NCI-H128 (cell line): Measurements from ENCODE around the gene RRM2.
"Not testable (repeated sequence)": the region's sequence is repeated elsewhere in the genome, so short reads cannot be mapped to it uniquely, and the experiment has no call there.

Experiments used
- DNase-seq: peaks from one replicate; lab custom pipeline; 2025; ENCODE audit not compliant: unreplicated experiment; lab: John Stamatoyannopoulos, UW

Gene RRM2

DNA sequence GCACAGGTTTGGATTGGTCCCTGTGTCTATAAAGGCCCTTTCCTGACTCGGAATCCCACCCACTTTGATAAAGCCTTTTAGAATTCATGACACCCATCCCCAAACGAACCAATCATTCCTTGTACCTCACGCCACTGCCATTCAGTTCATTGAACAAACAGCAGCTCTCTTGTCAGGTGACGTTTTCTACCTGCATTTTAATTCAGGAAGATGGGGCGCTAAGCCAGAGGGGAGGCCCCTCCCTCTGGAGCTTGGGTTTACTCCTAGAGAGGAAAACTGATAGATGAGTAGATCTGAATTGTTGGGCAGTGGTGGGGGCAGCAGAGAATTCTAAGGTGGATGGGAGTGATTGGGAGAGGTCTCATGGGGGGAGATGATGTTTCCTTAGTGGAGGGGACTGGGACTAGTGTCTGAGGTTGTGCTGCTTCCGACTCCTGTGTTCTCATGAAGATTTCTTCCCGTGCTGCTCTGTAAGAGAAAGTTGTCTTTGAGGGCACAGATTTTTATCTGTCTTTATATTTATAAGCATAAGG, 9.6 kb downstream of the RRM2 start:
- DNase-seq = no peak

DNA sequence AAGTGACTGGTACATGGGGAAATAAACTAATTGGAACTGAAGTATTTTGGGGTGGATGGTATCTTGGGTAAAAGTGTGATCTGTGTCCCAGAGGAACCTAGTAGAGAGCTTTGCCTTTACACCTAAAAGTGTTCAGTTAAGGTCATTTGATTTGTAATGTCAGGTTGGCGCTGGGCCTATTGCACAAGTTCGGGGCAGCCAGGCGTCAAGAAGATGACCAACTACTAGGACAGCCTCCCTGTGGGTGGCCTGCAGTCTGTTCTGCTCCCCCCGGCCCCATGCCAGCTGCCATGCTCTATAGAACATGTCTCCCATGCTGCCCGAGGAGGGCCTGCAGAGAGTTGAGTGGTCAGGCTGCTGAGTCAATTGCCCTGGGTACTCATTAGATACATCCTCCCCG, 10.1 kb downstream of the RRM2 start:
- no peak for DNase-seq

DNA sequence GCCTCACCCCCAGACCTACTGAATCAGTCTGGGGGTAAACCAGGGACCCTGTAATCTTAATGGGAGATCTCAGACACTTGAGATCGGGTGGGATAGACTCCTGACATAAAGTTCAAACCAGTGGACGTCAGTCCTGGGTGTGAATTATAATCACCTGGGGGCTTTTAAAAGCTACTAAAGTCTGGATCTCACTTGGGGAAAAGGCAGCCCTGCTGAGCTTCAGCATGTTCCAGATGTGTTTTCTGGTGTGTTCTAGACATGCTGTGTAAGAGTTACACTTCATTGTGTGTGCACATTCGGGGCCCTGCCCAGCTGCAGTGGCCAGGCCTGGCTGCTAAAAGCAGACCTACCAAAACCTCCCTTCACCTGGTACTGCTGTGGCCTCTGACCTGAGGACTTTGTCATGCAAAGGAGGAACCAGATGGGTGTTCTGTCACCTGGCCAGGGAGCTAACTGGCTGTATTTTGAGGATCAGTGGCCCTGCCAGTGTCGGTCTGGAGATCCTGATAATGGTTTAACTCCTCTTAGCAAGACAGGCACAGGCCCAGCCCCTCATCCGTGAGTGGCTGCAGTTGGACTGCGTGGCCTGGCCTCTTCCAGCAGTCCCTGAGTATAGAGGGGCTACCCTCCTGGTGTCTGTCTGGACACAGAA, 10.6 kb downstream of the RRM2 start:
- no peak for DNase-seq

DNA sequence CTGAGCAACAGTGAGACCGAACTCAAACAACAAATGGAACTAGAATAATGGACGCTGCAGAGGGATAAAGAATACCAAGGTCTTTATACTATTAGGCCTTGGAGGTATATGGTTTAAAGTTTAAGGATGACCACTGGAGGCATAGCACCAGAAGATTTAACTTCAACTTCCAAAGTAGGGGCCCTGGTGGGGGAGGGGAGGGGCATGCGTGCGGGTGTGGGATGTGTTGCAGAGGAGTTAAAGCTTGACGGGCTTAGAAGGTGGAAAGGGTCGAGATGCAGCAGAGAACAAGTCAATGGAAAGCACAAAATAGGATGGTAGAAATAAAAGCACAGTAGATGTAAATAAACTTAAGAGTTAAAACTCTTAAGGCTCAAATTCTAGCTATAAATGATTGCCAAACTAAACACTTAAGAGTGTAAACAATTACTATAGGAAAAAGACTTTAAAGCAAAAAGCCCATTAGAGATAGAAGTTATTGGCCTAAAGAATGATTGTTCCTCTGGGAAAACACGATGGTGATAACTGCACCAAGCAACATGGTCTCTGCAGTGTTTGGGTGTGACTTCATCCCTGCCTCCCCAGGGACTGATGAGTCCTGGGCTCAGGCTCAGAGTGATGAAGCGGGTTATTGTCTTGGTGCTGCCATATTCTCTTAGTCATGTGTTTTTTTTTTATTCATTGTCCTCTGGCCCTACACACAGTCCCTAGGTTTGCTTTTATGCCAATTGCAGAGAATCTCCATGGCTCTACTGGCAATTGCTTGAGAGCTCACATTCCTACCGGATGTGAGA, 13.0 kb downstream of the RRM2 start:
- DNase-seq = no peak

DNA sequence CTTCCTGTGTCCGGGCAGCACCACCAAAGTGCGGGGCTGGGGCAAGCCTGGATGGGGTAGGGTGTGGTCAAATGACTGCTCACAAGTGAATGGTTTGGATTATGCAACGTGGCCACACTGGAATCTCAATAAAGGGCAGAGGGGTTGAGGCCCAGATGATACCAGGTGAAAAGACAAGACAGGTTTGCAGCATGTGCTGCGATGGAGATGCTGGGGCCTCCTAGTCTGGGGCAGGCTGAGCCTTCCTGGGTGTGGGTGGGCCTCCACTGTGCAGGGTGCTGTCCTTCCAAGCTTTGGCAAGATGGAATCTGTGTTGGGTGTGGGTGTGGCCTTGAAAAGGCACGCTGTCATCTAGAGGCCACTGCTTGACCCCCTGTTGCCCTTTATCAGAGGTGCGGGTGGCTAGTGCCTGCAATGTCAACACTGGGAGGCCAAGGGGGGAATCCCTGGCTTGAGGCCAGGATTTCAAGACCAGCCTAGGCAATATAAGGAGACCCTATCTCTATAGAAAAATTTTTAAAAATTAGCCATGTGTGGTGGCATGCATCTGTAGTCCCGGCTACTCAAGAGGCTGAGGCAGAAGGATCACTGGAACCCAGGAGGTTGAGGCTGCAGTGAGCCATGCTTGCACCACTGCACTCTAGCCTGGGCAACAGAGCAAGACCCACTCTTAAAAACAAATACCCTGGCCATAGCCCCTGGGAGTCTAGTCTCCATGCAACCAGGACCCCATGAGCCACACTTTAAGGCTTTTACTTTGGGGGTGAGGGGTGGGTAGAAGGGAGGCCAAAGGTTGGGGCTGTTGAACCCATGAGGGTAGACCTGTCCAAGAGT, 13.8 kb downstream of the RRM2 start:
- DNase-seq = no peak

DNA sequence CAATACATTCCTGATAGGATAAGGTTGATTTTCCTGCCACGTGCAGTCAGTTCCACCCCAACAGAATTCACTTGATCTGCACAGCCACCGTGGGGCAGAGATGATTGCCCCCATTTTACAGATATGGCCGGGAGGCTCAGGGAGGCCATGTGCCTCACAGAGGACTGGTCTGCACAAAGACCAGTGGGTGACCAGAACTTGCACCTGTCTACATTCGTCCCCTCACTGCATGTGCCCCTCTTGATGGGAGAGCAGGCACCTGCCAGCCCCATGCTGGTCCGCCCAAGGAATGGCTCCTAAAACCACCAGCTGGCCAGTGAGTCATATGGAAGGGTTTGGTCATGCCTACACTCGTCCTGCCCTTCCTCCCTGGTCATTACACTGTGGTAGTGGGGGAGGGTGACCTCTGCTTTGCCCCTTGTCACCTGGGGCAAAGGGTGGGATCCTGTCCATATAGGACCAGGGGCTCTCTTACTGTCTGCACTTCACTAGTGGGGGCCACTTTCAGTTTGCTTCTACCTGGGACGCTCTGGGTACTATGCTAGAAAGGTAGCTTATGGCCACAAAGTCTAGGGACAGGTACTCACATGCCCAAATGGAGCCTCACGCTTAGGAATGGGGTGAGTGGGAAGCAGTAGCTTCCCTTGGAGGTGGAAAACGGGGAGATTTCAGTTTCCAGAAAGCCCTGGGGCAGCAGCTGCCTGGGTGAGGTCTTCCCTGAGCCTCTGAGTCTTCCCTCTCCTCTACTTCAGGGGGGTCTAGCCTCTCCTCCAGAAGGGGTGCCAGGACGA, 14.7 kb downstream of the RRM2 start:
- no peak for DNase-seq

DNA sequence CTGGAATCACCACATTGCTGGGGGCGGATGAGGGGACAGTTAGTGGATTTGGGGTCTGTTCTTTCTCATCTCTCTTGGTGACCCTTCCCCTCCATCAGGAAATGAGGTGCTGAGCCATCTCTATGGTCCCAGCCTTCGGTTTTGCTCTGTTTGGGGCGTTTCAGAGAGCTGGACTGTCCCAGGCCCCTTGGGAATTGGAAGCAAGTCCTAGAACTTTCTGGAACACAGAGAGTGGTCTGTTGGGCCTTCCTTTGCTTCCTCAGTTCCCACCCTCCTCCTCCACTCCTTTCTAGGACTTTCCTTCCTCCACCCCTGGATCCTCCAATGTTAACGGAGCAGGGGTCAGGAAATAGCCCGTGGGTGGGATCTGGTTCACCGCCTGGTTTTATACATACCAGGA, 17.0 kb downstream of the RRM2 start:
- no peak for DNase-seq

DNA sequence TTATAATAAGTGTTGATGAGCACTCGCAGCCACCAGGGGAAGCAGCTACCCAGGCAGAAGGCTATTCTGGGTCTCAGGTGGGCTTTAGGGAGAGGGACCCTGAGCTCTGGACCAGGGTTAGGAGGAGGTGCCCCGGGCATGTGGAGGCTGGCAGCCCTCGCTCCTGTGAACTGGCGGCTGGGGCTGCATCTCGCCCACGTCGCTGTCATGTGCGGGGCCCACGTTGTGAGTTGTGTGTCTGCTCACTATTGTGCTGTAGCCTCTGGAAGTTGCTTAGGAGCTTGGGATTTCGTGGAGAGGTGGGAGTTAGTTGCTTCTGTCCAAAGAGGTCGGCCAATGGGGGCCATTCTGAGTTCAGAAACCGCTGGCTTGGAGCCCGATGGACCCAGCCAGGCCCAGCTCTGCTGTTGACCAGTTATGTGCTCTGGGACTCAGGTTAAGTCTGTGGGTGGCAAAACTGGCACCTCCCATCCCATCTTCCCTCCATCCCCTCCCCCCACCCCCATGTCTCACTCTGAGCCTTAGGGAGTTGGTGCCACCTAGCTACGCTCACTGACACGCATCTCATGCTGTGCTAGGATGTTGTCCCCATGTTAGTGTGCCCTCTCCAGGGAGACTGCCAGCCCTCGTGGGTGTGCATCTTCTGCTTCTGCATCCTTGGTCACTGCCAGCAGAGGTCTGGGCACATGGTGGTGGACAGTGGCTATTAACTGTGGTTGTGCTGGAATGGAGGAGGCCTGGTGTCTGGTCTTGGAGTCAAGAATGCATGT, 18.5 kb downstream of the RRM2 start:
- no peak for DNase-seq

DNA sequence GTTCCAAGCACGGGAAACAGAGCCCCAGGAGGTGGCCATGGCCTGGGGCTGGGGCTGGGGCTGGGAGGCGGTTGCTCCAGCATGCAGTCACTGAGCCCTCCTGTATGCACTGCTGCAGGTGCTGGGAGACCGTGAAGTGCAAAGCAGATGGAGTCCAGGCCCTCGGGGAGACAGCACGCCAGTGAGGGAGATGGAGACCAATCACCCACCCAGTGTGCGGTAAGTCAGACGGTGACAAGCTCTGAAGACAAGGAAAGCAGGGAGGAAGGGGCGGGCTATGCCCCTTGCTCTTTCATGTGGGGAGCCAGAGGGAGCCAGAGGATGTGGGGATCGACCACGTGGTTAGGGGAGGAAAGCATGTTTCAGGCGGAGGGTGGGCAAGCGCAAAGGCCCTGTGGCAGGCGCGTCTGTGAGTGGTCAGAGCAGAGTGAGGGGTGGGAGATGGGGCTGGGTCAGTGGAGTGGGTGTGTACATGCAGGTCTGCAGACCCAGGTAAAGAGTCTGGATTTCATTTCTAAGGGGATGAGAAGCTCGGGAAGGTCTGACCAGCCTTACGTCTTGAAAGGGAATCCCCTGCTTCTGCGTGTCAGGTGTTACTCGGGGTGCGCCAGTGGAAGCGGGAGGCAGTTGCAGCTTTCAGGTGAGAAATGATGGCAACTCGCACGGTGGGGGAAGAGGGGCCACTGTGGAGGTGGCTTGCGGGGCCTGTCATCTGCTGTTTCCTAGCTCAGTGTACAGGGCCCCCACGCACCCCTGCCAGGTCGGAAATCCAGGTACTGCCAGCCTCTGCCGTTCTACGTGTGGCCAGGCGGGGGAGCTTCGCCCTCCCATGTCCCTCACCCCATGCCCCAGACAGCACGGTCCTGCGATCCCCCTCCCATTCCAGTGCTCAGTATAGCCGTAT, 19.4 kb downstream of the RRM2 start:
- no peak for DNase-seq

DNA sequence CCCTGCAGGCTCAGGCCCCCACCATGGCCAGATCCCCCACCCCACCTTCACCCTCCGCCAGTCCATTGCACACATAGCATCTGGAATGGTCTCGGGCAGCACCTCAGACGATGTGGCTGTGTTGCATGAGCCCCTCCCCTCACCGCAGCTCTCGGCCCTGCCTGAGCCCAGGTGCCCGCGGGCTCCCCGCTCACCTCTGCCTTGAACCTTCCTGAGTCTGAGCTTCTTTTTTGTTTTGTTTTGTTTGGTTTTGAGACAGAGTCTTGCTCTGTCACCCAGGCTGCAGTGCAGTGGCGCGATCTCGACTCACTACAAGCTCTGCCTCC, 20.1 kb downstream of the RRM2 start:
- no peak for DNase-seq

DNA sequence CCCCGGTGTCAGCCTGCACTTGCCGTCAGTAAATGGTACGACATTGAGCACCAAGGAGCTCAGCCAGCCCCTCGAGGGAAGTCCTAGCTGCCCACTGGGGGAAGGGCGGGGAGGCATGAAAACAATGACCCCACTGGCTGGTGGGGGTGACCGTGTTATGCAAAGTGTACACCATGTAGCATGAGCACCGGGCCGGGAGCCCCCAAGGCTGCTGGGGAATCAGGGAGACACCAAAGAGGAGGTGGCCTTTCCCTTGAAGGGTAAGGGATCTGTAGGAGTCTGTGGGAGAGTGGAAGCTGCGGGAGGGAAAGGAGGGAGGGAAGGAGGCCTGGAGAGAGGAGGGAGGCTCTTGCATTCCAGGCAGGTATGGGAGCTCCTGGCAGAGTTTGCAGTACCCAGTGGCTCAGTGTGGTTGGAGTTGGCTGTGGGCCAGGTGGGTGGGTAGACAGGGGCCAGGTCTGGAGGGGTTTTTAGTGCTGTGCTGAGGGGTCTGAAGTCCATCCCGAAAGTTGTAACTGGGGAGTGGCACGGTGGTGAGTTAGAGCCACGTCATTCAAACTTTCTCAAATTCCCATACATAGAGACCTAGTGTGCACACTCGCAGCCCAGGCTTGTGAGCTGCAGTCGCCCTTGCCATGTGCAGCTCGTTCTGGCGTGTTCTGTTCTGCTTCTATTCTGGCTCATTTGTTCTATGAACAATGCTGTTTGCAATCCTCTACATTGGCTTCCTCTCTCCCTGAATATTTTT, 22.4 kb downstream of the RRM2 start:
- no peak for DNase-seq

DNA sequence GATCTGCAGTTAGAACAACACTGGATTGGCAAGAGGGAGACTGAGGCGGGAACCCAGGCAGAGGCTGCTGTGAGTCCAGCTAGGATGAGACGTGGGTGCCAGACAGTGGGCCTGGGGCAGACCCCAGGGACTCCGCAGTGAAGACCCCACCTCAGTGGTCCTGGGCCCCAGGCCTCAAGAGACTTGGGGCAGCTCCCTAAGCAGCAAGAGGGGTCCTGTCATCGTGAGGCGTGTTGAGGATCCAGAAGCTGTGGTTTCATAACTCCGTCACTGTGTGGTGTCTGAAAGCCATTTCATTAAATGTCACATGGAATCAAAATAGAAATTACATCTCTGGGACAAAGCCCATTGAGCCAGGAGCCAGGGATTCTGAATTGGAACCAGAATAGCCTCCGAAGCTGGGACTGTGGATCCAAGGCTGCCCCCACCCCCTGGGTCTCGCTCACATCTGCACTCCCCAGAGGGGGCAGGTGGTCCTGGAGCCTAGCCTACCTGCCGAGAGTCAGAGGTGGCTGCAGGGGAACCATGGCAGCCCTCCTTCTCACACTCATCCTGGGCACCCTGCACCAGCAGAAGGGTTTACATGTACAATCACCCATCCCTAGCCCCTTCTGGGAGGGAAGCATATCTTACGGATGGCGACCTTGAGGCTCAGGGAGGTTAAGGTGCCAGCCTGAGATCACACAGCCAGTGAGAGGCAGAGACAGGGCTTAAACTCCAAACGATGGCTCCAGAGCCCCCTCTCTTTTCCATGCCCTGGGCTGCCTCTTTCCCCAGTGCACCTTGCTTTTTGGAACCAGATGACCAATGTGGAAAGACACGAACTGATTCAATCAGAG, 23.2 kb downstream of the RRM2 start:
- DNase-seq = no peak

DNA sequence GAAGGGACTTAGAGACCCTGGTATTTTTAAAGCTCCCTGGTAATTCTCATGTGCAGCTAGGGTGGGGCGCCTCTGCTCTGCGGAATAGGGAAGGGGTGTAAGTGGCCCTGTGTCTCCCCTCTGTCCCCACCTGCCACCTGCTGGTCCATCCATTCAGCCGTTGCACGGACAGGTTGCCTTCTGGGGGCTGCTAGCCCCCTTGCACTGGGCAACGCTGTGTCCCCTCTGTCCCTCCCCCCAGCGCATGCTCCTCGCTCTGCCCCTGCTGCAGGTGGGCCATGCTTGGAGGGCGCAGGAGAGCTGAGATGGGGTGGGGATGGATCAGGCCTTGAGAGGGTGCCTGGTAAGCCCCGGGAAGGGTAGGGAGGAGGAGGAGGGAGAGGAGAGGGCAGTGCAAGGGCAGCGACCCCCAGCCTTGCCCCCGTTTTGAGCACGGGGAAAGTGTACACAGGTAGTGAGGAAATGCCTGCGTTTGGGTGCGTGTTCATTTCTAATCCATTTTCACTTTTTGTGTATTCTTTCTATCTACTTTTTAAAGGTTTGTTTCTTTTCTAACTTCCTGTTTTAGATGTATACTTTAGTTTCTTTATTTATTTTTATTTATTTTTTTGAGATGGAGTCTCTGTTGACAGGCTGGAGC, 23.9 kb downstream of the RRM2 start:
- DNase-seq = no peak

DNA sequence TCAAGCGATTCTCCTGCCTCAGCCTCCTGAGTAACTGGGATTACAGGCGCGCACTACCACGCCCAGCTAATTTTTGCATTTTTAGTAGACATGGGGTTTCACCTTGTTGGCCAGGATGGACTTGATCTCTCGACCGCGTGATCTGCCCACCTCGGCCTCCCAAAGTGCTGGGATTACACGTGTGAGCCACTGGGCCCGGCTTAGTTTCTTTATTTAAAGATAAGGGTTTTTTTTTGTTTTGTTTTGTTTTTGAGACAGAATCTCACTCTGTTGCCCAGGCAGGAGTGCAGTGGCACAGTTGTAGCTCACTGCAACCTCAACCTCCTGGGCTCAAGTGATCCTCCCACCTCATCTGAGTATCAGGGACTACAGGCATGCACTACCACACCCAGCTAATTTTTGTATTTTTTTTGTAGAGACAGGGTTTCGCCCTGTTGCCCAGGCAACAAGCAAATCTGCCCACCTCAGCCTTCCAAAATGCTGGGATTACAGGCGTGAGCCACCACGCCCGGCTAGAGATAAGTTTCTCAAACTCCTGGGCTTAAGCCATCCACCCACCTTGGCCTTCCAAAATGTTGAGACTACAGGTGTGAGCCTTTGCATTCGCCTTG, 24.6 kb downstream of the RRM2 start:
- not testable (repeated sequence) for DNase-seq

DNA sequence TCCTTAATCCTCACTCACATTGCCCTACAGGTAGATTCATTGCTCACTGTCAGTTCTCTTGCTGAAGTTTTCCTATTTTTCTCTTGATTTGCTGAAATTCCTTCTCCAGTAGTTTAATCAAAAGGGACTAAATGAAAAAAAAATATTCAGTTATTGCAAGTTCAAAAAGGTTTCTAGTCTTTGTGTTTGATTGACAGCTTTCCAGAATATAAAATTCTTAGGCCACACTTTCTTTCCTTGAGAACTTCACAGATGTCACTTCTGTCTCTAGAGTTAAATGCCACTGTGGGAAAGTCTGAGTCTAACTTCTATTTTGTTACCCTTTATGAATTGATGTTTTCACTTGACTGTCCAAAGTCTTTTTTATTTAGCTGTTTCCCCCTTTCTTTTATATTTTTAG, 25.7 kb downstream of the RRM2 start:
- no peak for DNase-seq

DNA sequence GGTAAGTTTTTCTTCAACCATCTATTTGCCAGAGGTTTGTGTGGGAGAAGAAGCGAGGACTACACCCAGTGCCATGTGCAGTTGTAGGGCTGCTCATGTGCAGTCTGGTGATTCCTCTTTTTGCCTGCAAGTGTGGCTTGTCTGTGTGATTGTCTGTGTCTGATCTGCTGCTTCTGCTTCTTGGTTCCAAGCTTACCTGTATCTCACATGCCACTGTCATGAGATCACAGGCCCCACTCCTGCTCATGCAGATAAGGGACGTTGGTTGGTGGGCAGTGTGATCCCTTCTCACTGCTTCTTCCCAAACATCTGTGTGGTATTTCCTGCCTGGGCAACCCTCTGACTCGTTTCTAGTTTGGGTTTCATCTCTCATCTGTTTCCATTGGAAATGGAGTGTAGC, 27.1 kb downstream of the RRM2 start:
- DNase-seq = no peak

DNA sequence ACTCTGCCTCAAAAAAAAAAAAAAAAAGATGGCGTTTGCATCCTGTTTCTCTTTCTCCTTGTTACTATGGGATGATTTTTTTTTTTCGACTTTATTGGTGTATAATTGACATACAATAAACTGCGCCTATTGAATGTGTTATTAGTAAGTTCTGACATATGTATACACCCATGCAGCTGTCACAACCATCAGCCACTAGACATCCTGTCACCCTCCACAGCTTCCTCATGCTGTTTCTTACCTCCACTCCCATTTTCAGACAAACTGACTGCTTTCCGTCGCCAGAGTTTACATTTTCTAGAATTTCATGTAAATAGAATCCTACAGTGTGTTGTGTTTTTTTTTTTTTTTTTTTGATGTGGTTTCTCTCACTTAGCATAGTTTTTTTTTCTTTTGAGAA, 27.9 kb downstream of the RRM2 start:
- no peak for DNase-seq
